ENCODE results near the gene RYR3.
A peak's percentile ranks its signal among the peaks of the same experiment; 100 is the strongest.

RYR3 gene

GRCh38 chr15:33662014-33662413, 351.2 kb downstream of the RYR3 start:
- no peak for DNase-seq
- Histone ChIP-seq H3K9me3 (no peaks in the 10 kb centered on the region), H3K4me1 (no peaks in the 10 kb centered on the region), H3K36me3 (peaks cover 6 to 23% (median 11%) of the 10 kb centered on the region in 3 donors), H3K27ac (no peak overlapping the region), H3K27me3 (no peaks in the 10 kb centered on the region), H3K4me3 (no peak overlapping the region)
- intact Hi-C loops (cut with DNase I; ENCODE audit: low total_unique reads), result no loop called here
- TF ChIP-seq CTCF (IDR thresholded peaks at IDR 0.05), result no peak

- intact Hi-C loops (cut with DNase I; ENCODE audit: low total_unique reads), result no loop called here
- no peak overlapping the region for H3K27ac ChIP-seq
- H3K27me3 ChIP-seq, result no peaks in the 10 kb centered on the region
- H3K36me3 ChIP-seq, result peaks cover 6 to 23% (median 11%) of the 10 kb centered on the region in 3 donors
- no peak overlapping the region for H3K4me3 ChIP-seq
- no peak for TF ChIP-seq CTCF (IDR thresholded peaks at IDR 0.05)
- no peaks in the 10 kb centered on the region for H3K9me3 ChIP-seq
- no peaks in the 10 kb centered on the region for H3K4me1 ChIP-seq
- DNase-seq, result no peak
Observed at GRCh38 chr15:33664947-33665346, 354.2 kb downstream of the RYR3 start.

- no peaks in the 10 kb centered on the region for H3K4me1 ChIP-seq
- intact Hi-C loops (cut with DNase I; ENCODE audit: low total_unique reads), result no loop called here
- no peaks in the 10 kb centered on the region for H3K27me3 ChIP-seq
- H3K9me3 ChIP-seq, result no peaks in the 10 kb centered on the region
- no peak overlapping the region for H3K27ac ChIP-seq
- H3K4me3 ChIP-seq, result no peak overlapping the region
- TF ChIP-seq CTCF (IDR thresholded peaks at IDR 0.05), result no peak
- peaks cover 0 to 7% (median 0%) of the 10 kb centered on the region in 3 donors for H3K36me3 ChIP-seq
- no peak for DNase-seq
Observed at GRCh38 chr15:33670567-33670966, 359.8 kb downstream of the RYR3 start.

- DNase-seq, result no peak
- H3K4me3 ChIP-seq, result no peak overlapping the region
- H3K36me3 ChIP-seq, result peaks cover 0 to 7% (median 0%) of the 10 kb centered on the region in 3 donors
- H3K4me1 ChIP-seq, result no peaks in the 10 kb centered on the region
- TF ChIP-seq CTCF (IDR thresholded peaks at IDR 0.05), result no peak
- H3K9me3 ChIP-seq, result no peaks in the 10 kb centered on the region
- H3K27me3 ChIP-seq, result no peaks in the 10 kb centered on the region
- H3K27ac ChIP-seq, result no peak overlapping the region
- intact Hi-C loops (cut with DNase I; ENCODE audit: low total_unique reads), result no loop called here
Observed at GRCh38 chr15:33671456-33671855, 360.7 kb downstream of the RYR3 start.

GRCh38 chr15:33675246-33675645, 364.5 kb downstream of the RYR3 start:
- peaks cover 0 to 7% (median 0%) of the 10 kb centered on the region in 3 donors for H3K36me3 ChIP-seq
- no peak overlapping the region for H3K4me3 ChIP-seq
- peaks cover 0 to 12% (median under 1%) of the 10 kb centered on the region in 4 donors for H3K4me1 ChIP-seq
- intact Hi-C loops (cut with DNase I; ENCODE audit: low total_unique reads), result no loop called here
- no peaks in the 10 kb centered on the region for H3K27me3 ChIP-seq
- no peak overlapping the region for H3K27ac ChIP-seq
- TF ChIP-seq CTCF (IDR thresholded peaks at IDR 0.05), result peak; percentile 24 to 26
- DNase-seq, result no peak
- H3K9me3 ChIP-seq, result no peaks in the 10 kb centered on the region

- intact Hi-C loops (cut with DNase I; ENCODE audit: low total_unique reads), result no loop called here
- no peak overlapping the region for H3K27ac ChIP-seq
- no peaks in the 10 kb centered on the region for H3K27me3 ChIP-seq
- no peak for TF ChIP-seq CTCF (IDR thresholded peaks at IDR 0.05)
- H3K4me1 ChIP-seq, result peaks cover 0 to 26% (median 4%) of the 10 kb centered on the region in 4 donors
- H3K36me3 ChIP-seq, result peaks cover 0 to 2% (median 0%) of the 10 kb centered on the region in 3 donors
- no peak for DNase-seq
- H3K4me3 ChIP-seq, result no peak overlapping the region
- H3K9me3 ChIP-seq, result no peaks in the 10 kb centered on the region
Observed at GRCh38 chr15:33677238-33677830, 366.6 kb downstream of the RYR3 start.

Data from tibial artery (tissue), 4 donors.